ENCODE results near the gene RNF213.

The RNF213 gene

GRCh38 chr17:80433916-80434666 is 173.4 kb downstream of the RNF213 start:
- DNase-seq (ENCODE audit: low spot score), result no peak

- no peak for DNase-seq (ENCODE audit: low spot score)
Observed at GRCh38 chr17:80437532-80437931, 176.9 kb downstream of the RNF213 start.

GRCh38 chr17:80438806-80439205 is 178.2 kb downstream of the RNF213 start:
- DNase-seq (ENCODE audit: low spot score), result no peak

- no peak for DNase-seq (ENCODE audit: low spot score)
Observed at GRCh38 chr17:80439499-80439898, 178.8 kb downstream of the RNF213 start.

GRCh38 chr17:80441133-80441578 is 180.5 kb downstream of the RNF213 start:
- peak; percentile 93 for DNase-seq (ENCODE audit: low spot score)

GRCh38 chr17:80441598-80442322 is 181.1 kb downstream of the RNF213 start:
- DNase-seq (ENCODE audit: low spot score), result no peak

GRCh38 chr17:80442323-80442659 is 181.6 kb downstream of the RNF213 start:
- no peak for DNase-seq (ENCODE audit: low spot score)

- no peak for DNase-seq (ENCODE audit: low spot score)
Observed at GRCh38 chr17:80442764-80443163, 182.1 kb downstream of the RNF213 start.

- DNase-seq (ENCODE audit: low spot score), result no peak
Observed at GRCh38 chr17:80443498-80443897, 182.8 kb downstream of the RNF213 start.

GRCh38 chr17:80443916-80444643 is 183.4 kb downstream of the RNF213 start:
- DNase-seq (ENCODE audit: low spot score), result no peak

GRCh38 chr17:80444644-80444979 is 184.0 kb downstream of the RNF213 start:
- no peak for DNase-seq (ENCODE audit: low spot score)

GRCh38 chr17:80445007-80445725 is 184.5 kb downstream of the RNF213 start:
- DNase-seq (ENCODE audit: low spot score), result no peak

GRCh38 chr17:80445726-80446110 is 185.1 kb downstream of the RNF213 start:
- no peak for DNase-seq (ENCODE audit: low spot score)

GRCh38 chr17:80446645-80447405 is 186.2 kb downstream of the RNF213 start:
- DNase-seq (ENCODE audit: low spot score), result no peak

GRCh38 chr17:80447790-80448189 is 187.1 kb downstream of the RNF213 start:
- no peak for DNase-seq (ENCODE audit: low spot score)
